AG20443 (cell line): ENCODE data around the gene IQGAP2.
A peak's percentile ranks its signal among the peaks of the same experiment; 100 is the strongest.

Source experiments
- DNase-seq: peaks from one replicate; pipeline ENCODE4 v3.0.0; 2012; ENCODE audit warnings: low spot score, mixed read lengths

The IQGAP2 gene

GRCh38 chr5:76688836-76689235, 285.8 kb downstream of the IQGAP2 start:
- DNase-seq, result no peak

GRCh38 chr5:76689321-76690036, 286.4 kb downstream of the IQGAP2 start:
- DNase-seq, result peak; percentile 60

GRCh38 chr5:76690037-76690679, 287.1 kb downstream of the IQGAP2 start:
- no peak for DNase-seq

GRCh38 chr5:76690704-76691466, 287.8 kb downstream of the IQGAP2 start:
- DNase-seq, result peak; percentile 21

- no peak for DNase-seq
Measured at GRCh38 chr5:76691467-76692273, 288.6 kb downstream of the IQGAP2 start.

- no peak for DNase-seq
Measured at GRCh38 chr5:76692274-76692540, 289.1 kb downstream of the IQGAP2 start.

DNA sequence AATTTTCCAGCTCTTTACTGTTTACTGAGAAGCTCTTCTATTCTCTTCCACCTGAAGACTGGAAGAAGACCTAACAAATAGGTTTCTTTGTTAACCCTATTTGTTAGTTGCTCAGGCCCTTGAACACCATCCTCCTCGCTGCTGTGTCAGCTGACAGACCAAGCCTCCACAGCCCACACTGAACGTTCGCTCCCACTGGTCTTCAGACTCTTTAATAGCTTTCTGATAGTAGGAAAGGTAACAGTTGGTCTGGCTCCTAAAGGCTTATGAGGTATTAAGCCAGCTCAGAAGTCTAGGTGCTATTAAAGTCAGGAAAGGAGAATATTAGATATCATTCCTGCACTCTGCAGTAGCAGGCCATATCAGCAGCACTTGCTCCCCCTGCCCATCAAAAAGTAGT, 289.6 kb downstream of the IQGAP2 start:
- DNase-seq, result no peak

GRCh38 chr5:76693141-76693540, 290.1 kb downstream of the IQGAP2 start:
- DNase-seq, result no peak

GRCh38 chr5:76694317-76694716, 291.2 kb downstream of the IQGAP2 start:
- no peak for DNase-seq

GRCh38 chr5:76695346-76695745, 292.3 kb downstream of the IQGAP2 start:
- no peak for DNase-seq

GRCh38 chr5:76696251-76696650, 293.2 kb downstream of the IQGAP2 start:
- DNase-seq, result no peak

GRCh38 chr5:76697670-76698069, 294.6 kb downstream of the IQGAP2 start:
- no peak for DNase-seq

DNA sequence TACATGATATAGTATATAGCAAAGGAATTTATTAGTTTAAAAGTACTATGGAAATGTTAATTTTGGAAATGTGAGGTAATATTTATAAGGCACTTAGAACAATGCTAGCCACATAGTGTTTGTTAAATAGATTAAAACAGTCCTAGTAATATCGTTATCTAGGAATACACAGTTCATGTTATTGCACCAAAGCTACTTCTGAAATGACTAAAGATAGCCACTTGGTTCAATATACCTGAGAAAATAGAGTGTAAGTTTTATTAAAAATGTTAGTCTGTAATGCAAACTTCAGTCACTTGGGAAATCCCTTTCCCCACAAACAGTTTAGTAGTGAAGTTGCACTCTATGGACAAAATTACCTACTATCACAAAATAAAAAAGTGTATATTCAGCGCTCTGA, 297.5 kb downstream of the IQGAP2 start:
- DNase-seq, result no peak

- peak; percentile 52 for DNase-seq
Measured at GRCh38 chr5:76701298-76701697, 298.2 kb downstream of the IQGAP2 start.

- no peak for DNase-seq
Measured at GRCh38 chr5:76703707-76704106, 300.6 kb downstream of the IQGAP2 start.

DNA sequence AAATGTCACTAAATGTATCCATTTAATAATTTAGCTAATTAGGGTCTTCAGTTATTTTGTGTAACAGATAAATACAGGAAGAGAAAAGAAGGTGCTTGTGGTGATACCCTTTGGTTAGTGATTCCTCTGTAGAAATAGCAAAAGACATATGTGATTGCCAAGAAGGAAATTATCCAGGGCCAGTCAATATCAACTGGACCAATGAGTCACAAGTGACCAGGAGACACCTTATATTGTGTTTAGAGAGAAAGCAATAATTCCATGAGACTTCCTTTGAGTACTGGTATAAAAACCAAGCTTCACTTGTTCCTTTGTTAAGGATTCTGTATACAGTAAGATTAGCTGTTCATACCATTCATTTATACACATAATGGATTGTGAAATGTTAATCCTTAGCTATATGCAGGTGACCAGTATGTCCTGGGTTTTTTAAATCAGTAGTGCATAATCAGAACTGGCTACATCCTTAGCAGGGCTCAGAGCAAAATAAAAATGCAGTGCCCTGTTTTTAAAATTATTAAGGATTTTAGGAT, 301.1 kb downstream of the IQGAP2 start:
- DNase-seq, result no peak

DNA sequence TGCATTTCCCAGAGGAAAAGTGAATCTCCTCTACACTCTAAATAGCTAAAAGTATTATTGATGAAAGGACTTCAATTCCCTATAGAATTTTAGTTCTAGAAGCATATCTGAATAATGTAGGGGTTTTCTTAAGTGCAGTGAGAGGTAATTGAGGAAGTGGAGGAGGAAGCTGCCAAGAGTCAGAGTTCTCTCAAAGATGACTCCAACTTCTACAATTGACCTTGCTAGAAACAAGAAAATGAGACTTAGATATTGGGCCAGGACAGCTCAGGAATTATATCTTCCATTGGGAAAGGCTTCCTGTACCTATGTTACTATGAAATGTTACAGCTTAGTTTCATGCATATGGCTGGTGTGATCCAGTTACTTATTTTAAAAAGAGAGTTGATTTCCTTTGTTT, 302.5 kb downstream of the IQGAP2 start:
- DNase-seq, result no peak

DNA sequence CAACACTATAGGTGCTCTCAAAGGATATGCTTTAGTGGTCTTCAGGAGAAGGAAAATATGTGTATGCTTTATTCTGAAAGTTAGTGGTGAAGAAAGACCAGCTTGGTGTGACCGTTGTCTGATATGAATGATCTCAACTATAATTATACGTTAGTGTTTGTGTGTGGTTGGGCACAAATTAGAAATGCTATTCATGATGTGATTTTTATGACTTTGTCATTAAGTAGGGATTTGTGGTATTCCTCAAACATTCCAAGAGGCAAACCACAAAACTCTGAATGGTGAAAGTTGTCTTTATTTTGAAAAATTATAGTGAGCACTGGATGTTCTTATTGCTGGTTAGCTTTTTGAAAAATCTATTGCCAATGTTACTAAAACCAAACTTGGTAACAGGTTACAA, 306.7 kb downstream of the IQGAP2 start:
- DNase-seq, result peak; percentile 52

- no peak for DNase-seq
Measured at GRCh38 chr5:76710991-76711390, 307.9 kb downstream of the IQGAP2 start.

- DNase-seq, result peak; percentile 28
Measured at GRCh38 chr5:76714751-76715485, 311.8 kb downstream of the IQGAP2 start.

DNA sequence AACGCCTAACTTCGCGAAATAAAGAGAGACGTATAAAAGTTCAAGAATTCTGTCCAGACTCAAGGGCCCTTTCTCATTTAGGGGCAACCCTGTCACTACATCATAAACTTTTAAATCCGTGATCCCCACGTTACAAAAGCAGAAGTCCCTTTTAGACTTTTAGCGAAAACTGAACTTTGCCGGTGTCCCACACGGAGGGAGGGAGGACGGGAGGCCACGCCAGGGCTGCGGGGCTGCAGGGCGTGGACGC, 312.3 kb downstream of the IQGAP2 start:
- no peak for DNase-seq
